ENCODE measurements around the gene LRMDA. TPM values are rescaled to one million over a fixed set of nuclear protein-coding genes. Genes with fewer than 3 reads are reported as not detected.

Gene LRMDA
- total and polyA plus RNA-seq, 2 of the 13 experiments (the other 11 are each of a cell fraction or from before 2014, with no cell fraction given), result 13.4 to 22.0 TPM

GRCh38 chr10:76150139-76150875 lies 718.9 kb downstream of the LRMDA start (continued):
- TF ChIP-seq ZNF646 (CRISPR knock-in tag; IDR thresholded peaks at IDR 0.05), result peak; percentile 79
- TF ChIP-seq PRMT3 (CRISPR knock-in tag; IDR thresholded peaks at IDR 0.05; ENCODE audit: borderline replicate concordance, low read depth), result 0 out of 2 replicates have a peak, but pooled peaks have one; percentile 20
- TF ChIP-seq XRCC5 (optimal IDR thresholded peaks at IDR 0.05; ENCODE audit: low read length), result no peak
- no peak for TF ChIP-seq ZNF570 (CRISPR knock-in tag; IDR thresholded peaks at IDR 0.05; ENCODE audit: borderline replicate concordance)
- peak; percentile 52 for TF ChIP-seq MNT (IDR thresholded peaks at IDR 0.05)
- peak; percentile 92 for TF ChIP-seq IKZF5 (CRISPR knock-in tag; IDR thresholded peaks at IDR 0.05)
- TF ChIP-seq HMGA1 (CRISPR knock-in tag; conservative IDR thresholded peaks at IDR 0.05), result no peak
- TF ChIP-seq ZNF263 (CRISPR knock-in tag; IDR thresholded peaks at IDR 0.05), result 0 out of 2 replicates have a peak, but pooled peaks have one; percentile 42
- peak; percentile 37 for TF ChIP-seq KAT8 (CRISPR knock-in tag; IDR thresholded peaks at IDR 0.05)
- 0 out of 2 replicates have a peak, but pooled peaks have one; percentile 29 for TF ChIP-seq SNAI1 (CRISPR knock-in tag; IDR thresholded peaks at IDR 0.05; ENCODE audit: borderline replicate concordance)
- peak; percentile 85 for TF ChIP-seq TCF7 (IDR thresholded peaks at IDR 0.05; ENCODE audit: low read depth)
- peak; percentile 66 for TF ChIP-seq RCOR2 (CRISPR knock-in tag; IDR thresholded peaks at IDR 0.05)
- peak; percentile 90 for TF ChIP-seq THAP7 (CRISPR knock-in tag; IDR thresholded peaks at IDR 0.05)
- peak; percentile 13; the same call in 1 of the 2 replicates for TF ChIP-seq NCOR1 (IDR thresholded peaks at IDR 0.05; ENCODE audit: borderline replicate concordance, low read length)
- no peak for TF ChIP-seq EZH2 (conservative IDR thresholded peaks at IDR 0.05; ENCODE audit: low read depth, low read length)
- TF ChIP-seq FIP1L1 (IDR thresholded peaks at IDR 0.05; ENCODE audit: borderline replicate concordance, insufficient read depth, low read depth, low read length), result no peak
- peak; percentile 87 for TF ChIP-seq MYC (CRISPR knock-in tag; IDR thresholded peaks at IDR 0.05; ENCODE audit: borderline replicate concordance)
- no peak for TF ChIP-seq EEA1 (CRISPR knock-in tag; IDR thresholded peaks at IDR 0.05; ENCODE audit: borderline replicate concordance)

All from HepG2 (cell line).